Esophagus muscularis mucosa (tissue), 4 donors: ENCODE measurements around the gene IFT57. TPM values are rescaled to one million over a fixed set of nuclear protein-coding genes. Genes with fewer than 3 reads are reported as not detected.

Source experiments
- DNase-seq: peaks from one replicate; pipeline ENCODE4 v3.0.0-alpha.2; 2017; ENCODE audit errors: extremely low spot score
- H3K27ac ChIP-seq, 4 donors: fragments of 200-600 bp; sonication (generic); replicated peaks in 1 of 4; 1 replicate in 3 of 4; 2 replicates in 1 of 4; pipeline ENCODE4 v1.5.1; 2016 to 2019; ENCODE audit warnings: mild to moderate bottlenecking in 1 of 4
- H3K27me3 ChIP-seq, 4 donors: fragments of 200-600 bp; sonication (generic); one replicate each; pipeline versions ENCODE4 v1.5.1 to v1.6.0; 2016 to 2019
- H3K36me3 ChIP-seq, 4 donors: fragments of 200-600 bp; sonication (generic); one replicate each; pipeline ENCODE4 v1.5.1; 2016 to 2019
- H3K4me1 ChIP-seq, 4 donors: fragments of 200-600 bp; sonication (generic); one replicate each; pipeline ENCODE4 v1.5.1; 2016 to 2019
- H3K4me3 ChIP-seq, 4 donors: fragments of 200-600 bp; sonication (generic); 1 replicate in 2 of 4; 2 replicates in 2 of 4; pipeline ENCODE4 v1.5.1; 2016 to 2019; ENCODE audit warnings: mild to moderate bottlenecking in 4 of 4, moderate library complexity in 1 of 4
- H3K9me3 ChIP-seq, 4 donors: fragments of 200-600 bp; sonication (generic); 1 replicate in 3 of 4; 2 replicates in 1 of 4; pipeline ENCODE4 v1.5.1; 2016 to 2019
- CTCF ChIP-seq, 3 experiments: fragments of 200-600 bp in 2 of 3; fragments of 450-650 bp in 1 of 3; sonication (generic) in 2 of 3; IDR thresholded peaks; one replicate each; pipeline ENCODE4 v1.5.1; 2017 to 2019; ENCODE audit warnings: antibody characterized with exemption in 3 of 3, mild to moderate bottlenecking in 2 of 3, moderate library complexity in 1 of 3
- EP300 ChIP-seq: sonication (generic); formaldehyde crosslinking; IDR thresholded peaks from one replicate; pipeline ENCODE4 v1.6.1; 2017; ENCODE audit warnings: antibody characterized with exemption
- POLR2A ChIP-seq: fragments of 450-650 bp; IDR thresholded peaks from one replicate; pipeline ENCODE4 v1.6.1; 2017; ENCODE audit warnings: antibody characterized with exemption, moderate library complexity, mild to moderate bottlenecking, low read depth
- POLR2AphosphoS5 ChIP-seq, 2 donors: sonication (generic); formaldehyde crosslinking; IDR thresholded peaks; one replicate each; pipeline ENCODE4 v1.6.1; 2017; ENCODE audit warnings: antibody characterized with exemption in 2 of 2
- WGBS: methylation state at CpG from one replicate; pipeline ENCODE4 v1.1.5; 2018; 5-methylcytosine and 5-hydroxymethylcytosine counted together
- intact Hi-C: fragments of 100-400 bp; cut with DNase I; formaldehyde crosslinking; loops from one replicate; pipeline ENCODE4 v1.15.1; 2023
- total RNA-seq, 4 donors: library from RNA; depleted of rRNA; stranded (reverse); fragments of >200 nt; gene quantifications; one replicate each; pipeline versions ENCODE4 v1.1.0 to v1.2.1, GENCODE V29; 2016

Gene IFT57
- total RNA-seq, 4 donors from 2014 or later = 52.3 to 82.4 (median 61.4) TPM

- Histone ChIP-seq H3K9me3 (no peaks in the 10 kb centered on the region), H3K27ac (no peak overlapping the region), H3K27me3 (no peaks in the 10 kb centered on the region), H3K4me1 (no peaks in the 10 kb centered on the region), H3K4me3 (no peak overlapping the region), H3K36me3 (no peaks in the 10 kb centered on the region)
- DNase-seq = no peak
- WGBS = 100% methylated on average over 1 of the region's 1 CpG
- no peak for TF ChIP-seq EP300
- no peak for TF ChIP-seq POLR2AphosphoS5 (IDR thresholded peaks at IDR 0.05)
- no peak for TF ChIP-seq POLR2A
- no peak for TF ChIP-seq CTCF (IDR thresholded peaks at IDR 0.05)
- intact Hi-C loops = no loop called here
Observed at GRCh38 chr3:108251844-108252243, 29.6 kb upstream of the IFT57 start.

GRCh38 chr3:108251265-108251664, 29.0 kb upstream of the IFT57 start:
- Histone ChIP-seq H3K36me3 (no peaks in the 10 kb centered on the region), H3K4me1 (no peaks in the 10 kb centered on the region), H3K27me3 (no peaks in the 10 kb centered on the region), H3K27ac (no peak overlapping the region), H3K9me3 (no peaks in the 10 kb centered on the region), H3K4me3 (no peak overlapping the region)
- no peak for TF ChIP-seq CTCF (IDR thresholded peaks at IDR 0.05)
- no peak for TF ChIP-seq EP300
- no peak for TF ChIP-seq POLR2A
- no peak for TF ChIP-seq POLR2AphosphoS5 (IDR thresholded peaks at IDR 0.05)
- intact Hi-C loops = no loop called here
- 79% methylated on average over 4 of the region's 4 CpGs for WGBS
- no peak for DNase-seq

- Histone ChIP-seq H3K4me1 (no peaks in the 10 kb centered on the region), H3K4me3 (no peak overlapping the region), H3K27ac (no peak overlapping the region), H3K36me3 (no peaks in the 10 kb centered on the region), H3K27me3 (no peaks in the 10 kb centered on the region), H3K9me3 (no peaks in the 10 kb centered on the region)
- 88% methylated on average over 2 of the region's 2 CpGs for WGBS
- intact Hi-C loops = no loop called here
- TF ChIP-seq POLR2AphosphoS5 (IDR thresholded peaks at IDR 0.05) (no peak), POLR2A (no peak), CTCF (IDR thresholded peaks at IDR 0.05) (no peak), EP300 (no peak)
- DNase-seq = no peak
Observed at GRCh38 chr3:108250626-108251025, 28.4 kb upstream of the IFT57 start.

- Histone ChIP-seq H3K9me3 (no peaks in the 10 kb centered on the region), H3K4me1 (no peaks in the 10 kb centered on the region), H3K36me3 (no peaks in the 10 kb centered on the region), H3K4me3 (no peak overlapping the region), H3K27ac (no peak overlapping the region), H3K27me3 (no peaks in the 10 kb centered on the region)
- TF ChIP-seq POLR2A (no peak), CTCF (IDR thresholded peaks at IDR 0.05) (no peak), EP300 (no peak), POLR2AphosphoS5 (IDR thresholded peaks at IDR 0.05) (no peak)
- intact Hi-C loops = no loop called here
- no peak for DNase-seq
- WGBS = 93% methylated on average over 2 of the region's 2 CpGs
Observed at GRCh38 chr3:108243243-108243642, 21.0 kb upstream of the IFT57 start.

GRCh38 chr3:108242776-108243175, 20.6 kb upstream of the IFT57 start:
- TF ChIP-seq EP300 (no peak), POLR2AphosphoS5 (IDR thresholded peaks at IDR 0.05) (no peak)
- Histone ChIP-seq H3K27ac (no peak overlapping the region), H3K4me3 (no peak overlapping the region), H3K27me3 (no peaks in the 10 kb centered on the region), H3K9me3 (no peaks in the 10 kb centered on the region), H3K36me3 (no peaks in the 10 kb centered on the region), H3K4me1 (no peaks in the 10 kb centered on the region)
- intact Hi-C loops = no loop called here
- no peak for DNase-seq
